ENCODE measurements around the gene SPECC1.

GRCh38 chr17:19973156-19973555, 36.0 kb upstream of the SPECC1 start:
- TF ChIP-seq CTCF (IDR thresholded peaks at IDR 0.05; ENCODE audit: low read depth, low read length, poor library complexity, severe bottlenecking) (no peak), EZH2phosphoT487 (IDR thresholded peaks at IDR 0.05; ENCODE audit: borderline replicate concordance, low read length) (no peak)
